HG03045 (cell line): ENCODE data around the gene GOLGA8J.
"Not testable (repeated sequence)": the region's sequence is repeated elsewhere in the genome, so short reads cannot be mapped to it uniquely, and the experiment has no call there.

Source experiments
- ATAC-seq: cut with Tn5 transposase; IDR thresholded peaks from one replicate; pipeline ENCODE4 v1.9.1; 2021; ENCODE audit warnings: mild to moderate bottlenecking, moderate library complexity; ENCODE audit not compliant: unreplicated experiment

The GOLGA8J gene, protein sequence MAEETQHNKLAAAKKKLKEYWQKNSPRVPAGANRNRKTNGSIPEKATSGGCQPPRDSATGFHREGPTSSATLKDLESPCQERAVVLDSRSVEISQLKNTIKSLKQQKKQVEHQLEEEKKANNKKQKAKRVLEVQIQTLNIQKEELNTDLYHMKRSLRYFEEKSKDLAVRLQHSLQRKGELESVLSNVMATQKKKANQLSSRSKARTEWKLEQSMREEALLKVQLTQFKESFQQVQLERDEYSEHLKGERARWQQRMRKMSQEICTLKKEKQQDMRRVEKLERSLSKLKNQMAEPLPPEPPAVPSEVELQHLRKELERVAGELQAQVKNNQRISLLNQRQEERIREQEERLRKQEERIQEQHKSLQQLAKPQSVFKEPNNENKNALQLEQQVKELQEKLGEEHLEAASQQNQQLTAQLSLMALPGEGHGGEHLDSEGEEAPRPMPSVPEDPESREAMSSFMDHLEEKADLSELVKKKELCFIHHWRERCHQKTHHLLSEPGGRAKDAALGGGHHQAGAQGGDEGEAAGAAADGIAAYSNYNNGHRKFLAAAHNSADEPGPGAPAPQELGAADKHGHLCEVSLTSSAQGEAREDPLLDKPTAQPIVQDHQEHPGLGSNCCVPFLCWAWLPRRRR

GRCh38 chr15:30082655-30083054 lies at the start of gene GOLGA8J:
GOLGA8J (plus strand) TSS chr15:30082955; CDS start chr15:30083053, 98 bp downstream.
- not testable (repeated sequence) for ATAC-seq

GRCh38 chr15:30033211-30033610 lies 49.5 kb upstream of the GOLGA8J start:
- ATAC-seq, result no peak

- no peak for ATAC-seq
Measured at GRCh38 chr15:30033763-30034162, 49.0 kb upstream of the GOLGA8J start.

GRCh38 chr15:30036036-30036703 lies 46.6 kb upstream of the GOLGA8J start:
- ATAC-seq, result no peak

DNA sequence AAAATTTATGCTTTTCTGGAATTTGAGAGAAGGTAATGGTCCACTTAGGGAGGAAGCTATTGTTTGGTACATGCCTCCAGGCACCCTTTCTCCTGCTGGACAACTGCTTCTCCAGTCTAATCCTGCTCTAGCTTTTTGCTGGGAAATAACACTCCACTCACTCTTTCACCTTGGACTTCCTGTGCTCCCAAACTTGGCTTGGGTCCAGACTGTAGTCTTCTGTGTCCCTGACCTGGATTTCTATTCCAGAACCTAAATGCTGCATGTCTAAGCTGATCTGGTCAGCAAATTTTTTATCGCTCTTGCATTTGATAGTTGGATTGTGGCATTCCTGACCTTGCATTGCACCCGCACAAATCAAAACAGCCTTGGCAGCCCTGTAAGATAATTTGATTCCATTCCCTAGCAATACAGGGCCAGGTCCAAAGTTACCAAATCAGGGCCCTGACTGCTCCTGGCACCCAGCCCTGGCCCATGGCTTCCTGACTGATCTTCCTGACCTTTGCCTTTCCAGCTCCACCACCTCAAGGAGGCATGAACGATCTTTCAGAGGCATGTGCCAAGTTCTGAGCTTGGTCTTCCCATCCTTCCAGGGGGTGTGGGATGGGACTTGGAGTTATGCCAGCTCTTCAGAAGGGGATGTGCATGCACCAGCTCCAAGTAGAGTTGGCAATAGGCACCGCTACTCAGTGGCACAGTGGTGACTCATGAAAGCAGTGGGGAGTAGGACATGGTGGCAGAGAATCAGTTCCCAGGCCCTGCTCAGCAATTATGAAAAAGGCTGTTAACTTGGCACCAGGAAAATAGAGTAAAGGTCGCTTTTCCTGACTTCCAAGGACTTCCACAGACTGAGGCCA lies 43.9 kb upstream of the GOLGA8J start:
- no peak for ATAC-seq

- no peak for ATAC-seq
Measured at GRCh38 chr15:30041868-30042267, 40.9 kb upstream of the GOLGA8J start.

- ATAC-seq, result no peak
Measured at GRCh38 chr15:30042556-30042955, 40.2 kb upstream of the GOLGA8J start.

GRCh38 chr15:30043211-30043655 lies 39.5 kb upstream of the GOLGA8J start:
- ATAC-seq, result no peak

- ATAC-seq, result no peak
Measured at GRCh38 chr15:30044377-30044776, 38.4 kb upstream of the GOLGA8J start.

DNA sequence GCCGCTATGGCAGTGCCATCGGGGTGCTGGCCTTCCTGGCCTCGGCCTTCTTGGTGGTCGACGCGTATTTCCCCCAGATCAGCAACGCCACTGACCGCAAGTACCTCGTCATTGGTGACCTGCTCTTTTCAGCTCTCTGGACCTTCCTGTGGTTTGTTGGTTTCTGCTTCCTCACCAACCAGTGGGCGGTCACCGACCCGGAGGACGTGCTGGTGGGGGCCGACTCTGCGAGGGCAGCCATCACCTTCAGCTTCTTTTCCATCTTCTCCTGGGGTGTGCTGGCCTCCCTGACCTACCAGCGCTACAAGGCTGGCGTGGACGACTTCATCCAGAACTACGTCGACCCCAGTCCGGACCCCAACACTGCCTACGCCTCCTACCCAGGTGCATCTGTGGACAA lies 37.9 kb upstream of the GOLGA8J start:
- not testable (repeated sequence) for ATAC-seq

DNA sequence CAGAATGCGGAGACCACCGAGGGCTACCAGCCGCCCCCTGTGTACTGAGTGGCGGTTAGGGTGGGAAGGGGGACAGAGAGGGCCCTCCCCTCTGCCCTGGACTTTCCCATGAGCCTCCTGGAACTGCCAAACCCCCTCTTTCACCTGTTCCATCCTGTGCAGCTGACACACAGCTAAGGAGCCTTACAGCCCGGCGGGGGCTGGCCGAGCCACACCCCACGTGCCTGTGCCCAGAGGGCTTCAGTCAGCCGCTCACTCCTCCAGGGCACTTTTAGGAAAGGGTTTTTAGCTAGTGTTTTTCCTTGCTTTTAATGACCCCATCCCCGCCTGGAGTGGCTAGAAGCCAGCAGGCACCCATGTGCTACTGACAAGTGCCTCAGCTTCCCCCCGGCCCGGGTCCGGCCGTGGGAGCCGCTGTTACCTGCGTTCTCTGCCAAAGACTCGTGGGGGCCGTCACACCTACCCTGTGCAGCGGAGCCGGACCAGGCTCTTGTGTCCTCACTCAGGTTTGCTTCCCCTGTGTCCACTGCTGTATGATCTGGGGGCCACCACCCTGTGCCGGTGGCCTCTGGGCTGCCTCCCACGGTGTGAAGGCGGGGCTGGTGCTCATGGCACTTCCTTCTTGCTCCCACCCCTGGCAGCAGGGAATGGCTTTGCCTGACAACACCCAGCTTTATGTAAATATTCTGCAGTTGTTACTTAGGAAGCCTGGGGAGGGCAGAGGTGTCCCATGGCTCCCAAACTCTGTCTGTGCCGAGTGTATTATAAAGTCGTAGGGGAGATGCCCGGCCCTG lies 37.3 kb upstream of the GOLGA8J start:
- ATAC-seq, result not testable (repeated sequence)

- ATAC-seq, result no peak
Measured at GRCh38 chr15:30046430-30046829, 36.3 kb upstream of the GOLGA8J start.

DNA sequence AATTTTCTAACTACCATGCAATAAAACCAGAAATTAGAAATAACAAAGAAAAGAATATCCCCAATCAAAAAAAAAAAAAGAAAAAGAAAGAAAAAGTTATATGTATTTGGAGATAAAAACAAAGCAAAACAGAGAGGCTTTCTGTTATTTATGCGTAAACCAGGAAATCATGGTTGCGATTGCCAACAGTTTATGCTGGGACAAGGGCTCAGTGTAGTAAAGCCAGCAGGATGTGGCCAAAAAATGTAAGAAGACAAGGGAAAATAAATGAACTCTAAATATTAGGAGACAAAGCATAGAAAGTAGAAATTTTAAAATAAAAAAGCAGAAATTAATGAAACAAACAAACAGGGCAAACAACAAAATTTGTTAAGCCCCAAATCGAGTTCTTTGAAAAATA lies 27.2 kb upstream of the GOLGA8J start:
- ATAC-seq, result no peak

- ATAC-seq, result no peak
Measured at GRCh38 chr15:30056166-30056565, 26.6 kb upstream of the GOLGA8J start.

- no peak for ATAC-seq
Measured at GRCh38 chr15:30059771-30060170, 23.0 kb upstream of the GOLGA8J start.

DNA sequence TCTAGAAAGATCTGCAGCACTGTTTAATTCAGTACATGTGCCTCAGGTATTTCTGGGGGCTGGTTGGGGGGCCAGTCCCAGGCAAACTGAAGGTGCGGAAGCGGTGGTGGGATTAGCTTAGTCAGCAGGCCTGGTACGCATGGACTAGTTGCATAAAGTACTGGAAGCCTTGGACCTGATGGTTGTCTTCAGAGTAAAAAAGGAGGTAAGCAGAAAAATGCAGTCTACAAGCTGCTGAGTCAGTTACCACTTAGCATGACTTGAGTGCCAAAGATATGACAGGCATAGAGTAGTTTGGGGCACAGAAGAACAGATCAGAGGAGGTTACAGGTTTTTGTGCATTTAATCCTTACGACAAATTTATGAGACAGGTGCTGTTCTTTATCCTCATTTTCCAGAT lies 19.9 kb upstream of the GOLGA8J start:
- ATAC-seq, result no peak

DNA sequence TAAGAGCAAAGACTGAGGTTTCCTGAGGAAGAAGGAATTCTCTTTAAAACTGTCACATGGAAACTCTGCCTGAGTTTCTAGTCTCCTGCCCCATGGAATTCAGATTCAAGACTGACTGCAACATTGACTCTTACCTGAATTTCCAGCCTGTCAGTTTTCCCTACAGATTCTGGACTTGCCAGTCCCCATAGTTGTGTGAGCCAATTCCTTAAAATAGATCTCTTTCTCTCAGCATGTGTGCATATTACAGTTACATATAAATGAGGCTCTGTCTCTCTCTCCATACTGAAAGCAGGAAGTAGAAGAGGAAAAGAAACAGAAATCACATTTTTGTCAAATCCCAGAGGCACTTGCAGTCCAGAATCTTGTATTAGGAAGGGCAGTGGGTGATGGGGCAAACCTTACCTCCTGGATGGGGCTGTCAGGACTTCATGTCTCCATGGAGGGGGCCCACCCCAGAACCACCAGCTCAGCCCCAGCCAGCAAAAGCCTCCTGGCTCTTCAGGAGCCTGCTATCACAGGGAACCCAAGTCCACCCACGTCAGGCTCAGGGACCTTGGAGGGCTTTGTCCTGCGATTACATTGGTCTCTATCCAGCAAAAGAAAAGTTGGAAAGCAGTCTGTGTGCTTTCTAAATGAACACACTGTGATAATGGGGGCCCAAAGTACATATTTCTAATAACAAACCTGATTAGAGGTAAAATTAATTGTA lies 18.8 kb upstream of the GOLGA8J start:
- no peak for ATAC-seq

DNA sequence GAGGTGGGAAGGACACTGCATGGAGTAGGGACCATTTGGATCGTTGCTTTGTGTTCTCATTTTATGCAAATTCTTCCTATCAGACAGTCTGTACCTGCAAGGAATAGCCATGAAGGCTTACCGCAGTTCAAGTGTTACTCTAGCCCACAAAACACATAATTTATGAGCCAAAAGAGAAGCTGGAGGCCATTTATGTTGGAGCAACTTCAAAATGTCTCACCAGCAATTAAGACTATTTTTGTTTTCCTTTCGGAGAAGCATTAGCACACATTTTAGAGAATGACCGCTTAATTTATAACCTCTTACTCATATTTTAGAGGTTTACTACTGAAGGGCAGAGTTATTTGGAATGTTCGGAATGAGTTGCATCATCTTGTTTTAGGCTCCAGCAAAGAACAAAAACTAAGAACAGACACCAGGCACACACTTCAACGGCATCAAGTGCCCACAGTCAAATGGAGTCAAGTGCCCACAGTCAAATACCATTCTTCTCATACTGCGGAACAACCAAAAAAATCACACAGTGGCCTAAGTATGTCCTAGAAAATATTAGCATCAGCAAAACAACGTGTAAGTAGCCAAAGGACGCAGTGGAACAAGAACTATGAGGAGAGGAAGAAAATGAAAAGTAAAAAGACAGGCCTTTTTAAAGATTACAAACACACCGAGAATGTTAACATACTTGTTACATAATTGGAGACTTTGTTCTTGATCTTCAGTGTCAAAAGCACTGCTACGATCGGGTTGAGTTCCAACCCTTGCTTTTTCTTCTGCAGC lies 17.5 kb upstream of the GOLGA8J start:
- ATAC-seq, result no peak

GRCh38 chr15:30068326-30068725 lies 14.4 kb upstream of the GOLGA8J start:
- ATAC-seq, result no peak
